Uterus (tissue), 2 donors: Measurements from ENCODE around the gene EVI2B.

Experiments used
- CTCF ChIP-seq, 4 experiments: fragments of 200-600 bp in 2 of 4; fragments of 450-650 bp in 2 of 4; sonication (generic) in 2 of 4; IDR thresholded peaks; one replicate each; pipeline ENCODE4 v1.5.1; 2016 to 2019; ENCODE audit warnings: antibody characterized with exemption in 4 of 4, mild to moderate bottlenecking in 2 of 4, moderate library complexity in 1 of 4
- POLR2A ChIP-seq, 2 donors: fragments of 450-650 bp; IDR thresholded peaks; one replicate each; pipeline ENCODE4 v1.6.1; 2016; ENCODE audit warnings: antibody characterized with exemption in 2 of 2, mild to moderate bottlenecking in 1 of 2, moderate library complexity in 1 of 2

- TF ChIP-seq CTCF (IDR thresholded peaks at IDR 0.05) (no peak), POLR2A (IDR thresholded peaks at IDR 0.05) (no peak)
These were observed 18.4 kb downstream of the EVI2B start for GRCh38 chr17:31295489-31295871.
